B cell (primary cell): ENCODE results near the gene TPP1.

ENCODE experiments used
- CTCF ChIP-seq: fragments of 200-600 bp; IDR thresholded peaks from one replicate; pipeline ENCODE4 v1.8.0; 2022; ENCODE audit warnings: antibody characterized with exemption, mild to moderate bottlenecking
- EZH2 ChIP-seq: IDR thresholded peaks from 2 replicates; pipeline ENCODE4 v1.6.1; 2012; ENCODE audit warnings: borderline replicate concordance, low read depth, mild to moderate bottlenecking, moderate library complexity, low read length; ENCODE audit not compliant: insufficient read depth, poor library complexity, severe bottlenecking

GRCh38 chr11:6656584-6656915, 37.3 kb upstream of the TPP1 start:
- TF ChIP-seq CTCF: no peak
- no peak for TF ChIP-seq EZH2
